SW 1271 (cell line): Measurements from ENCODE around the gene HECW1.
A peak's percentile ranks its signal among the peaks of the same experiment; 100 is the strongest.
"Not testable (repeated sequence)": the region's sequence is repeated elsewhere in the genome, so short reads cannot be mapped to it uniquely, and the experiment has no call there.

Experiments used
- DNase-seq, 2 experiments: peaks; one replicate each; lab custom pipeline; 2025; lab: John Stamatoyannopoulos, UW

HECW1 gene

GRCh38 chr7:43573832-43574231, 461.4 kb downstream of the HECW1 start:
- DNase-seq: not testable (repeated sequence)

GRCh38 chr7:43575506-43575905, 463.1 kb downstream of the HECW1 start:
- no peak for DNase-seq

DNA sequence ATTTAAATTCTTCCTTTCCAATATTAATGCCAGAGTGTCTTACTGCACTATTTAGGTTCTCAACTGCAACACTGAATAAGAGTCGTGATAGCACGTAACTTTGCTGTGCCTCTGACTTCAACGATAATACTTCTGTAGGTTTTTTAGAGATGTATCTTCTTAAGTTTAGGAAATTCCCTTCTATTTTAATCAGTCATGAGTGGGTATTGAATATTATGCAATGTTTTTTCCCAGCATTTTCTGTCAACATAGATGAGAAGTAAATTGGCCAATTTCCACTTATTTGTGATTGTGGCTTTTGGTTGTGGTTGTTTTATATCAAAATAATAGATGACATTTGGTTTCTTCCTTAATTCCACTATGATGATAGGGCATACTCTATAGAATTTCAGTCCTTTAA, 463.8 kb downstream of the HECW1 start:
- DNase-seq: no peak

- no peak for DNase-seq
Measured at GRCh38 chr7:43577485-43577951, 465.1 kb downstream of the HECW1 start.

DNA sequence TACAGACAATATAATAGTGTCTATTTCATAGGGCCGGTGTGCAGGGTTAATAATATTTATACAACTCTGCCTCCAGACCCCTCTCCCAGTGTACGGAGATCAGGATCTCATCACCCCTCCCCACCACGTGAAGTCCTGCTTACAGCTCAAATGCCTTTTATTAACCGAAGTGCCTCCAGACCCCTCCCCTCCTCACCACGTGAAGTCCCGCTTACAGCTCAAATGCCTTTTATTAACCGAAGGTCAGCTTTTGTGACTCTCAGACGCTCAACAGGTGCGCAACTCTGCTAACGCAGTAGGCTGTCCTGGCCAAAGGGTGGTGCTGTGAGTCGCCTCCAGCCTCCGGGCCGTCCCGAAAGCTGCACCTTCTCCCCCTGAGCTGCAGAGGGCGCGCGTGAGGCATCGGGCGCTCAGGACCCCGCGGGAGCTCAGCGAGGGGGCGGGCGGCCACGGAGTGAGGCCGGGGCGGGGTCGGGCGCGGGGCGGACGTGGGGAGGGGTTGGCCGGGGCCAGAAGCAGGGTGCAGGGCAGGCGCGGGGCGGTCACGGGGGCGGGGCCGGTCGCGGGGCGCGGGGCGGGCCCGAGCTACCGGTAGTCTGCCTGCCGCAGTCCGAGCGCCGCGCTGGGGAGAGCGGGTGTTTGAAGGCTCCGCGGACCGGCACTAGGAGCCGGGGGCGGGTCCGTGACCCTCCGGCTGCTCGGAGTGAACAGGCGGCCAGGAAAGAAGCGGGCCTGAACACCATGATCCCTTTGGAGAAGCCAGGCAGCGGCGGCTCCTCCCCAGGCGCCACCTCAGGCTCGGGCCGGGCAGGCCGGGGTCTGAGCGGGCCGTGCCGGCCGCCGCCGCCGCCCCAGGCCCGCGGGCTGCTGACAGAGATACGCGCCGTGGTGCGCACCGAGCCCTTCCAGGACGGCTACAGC, 470.3 kb downstream of the HECW1 start, which contains the start of gene STK17A:
Gene STK17A, plus strand, starts transcription at position 606 of the 921 bp plus-strand sequence. Its CDS starts 136 bp downstream, at position 742.
- DNase-seq: peak; percentile 76 to 90

DNA sequence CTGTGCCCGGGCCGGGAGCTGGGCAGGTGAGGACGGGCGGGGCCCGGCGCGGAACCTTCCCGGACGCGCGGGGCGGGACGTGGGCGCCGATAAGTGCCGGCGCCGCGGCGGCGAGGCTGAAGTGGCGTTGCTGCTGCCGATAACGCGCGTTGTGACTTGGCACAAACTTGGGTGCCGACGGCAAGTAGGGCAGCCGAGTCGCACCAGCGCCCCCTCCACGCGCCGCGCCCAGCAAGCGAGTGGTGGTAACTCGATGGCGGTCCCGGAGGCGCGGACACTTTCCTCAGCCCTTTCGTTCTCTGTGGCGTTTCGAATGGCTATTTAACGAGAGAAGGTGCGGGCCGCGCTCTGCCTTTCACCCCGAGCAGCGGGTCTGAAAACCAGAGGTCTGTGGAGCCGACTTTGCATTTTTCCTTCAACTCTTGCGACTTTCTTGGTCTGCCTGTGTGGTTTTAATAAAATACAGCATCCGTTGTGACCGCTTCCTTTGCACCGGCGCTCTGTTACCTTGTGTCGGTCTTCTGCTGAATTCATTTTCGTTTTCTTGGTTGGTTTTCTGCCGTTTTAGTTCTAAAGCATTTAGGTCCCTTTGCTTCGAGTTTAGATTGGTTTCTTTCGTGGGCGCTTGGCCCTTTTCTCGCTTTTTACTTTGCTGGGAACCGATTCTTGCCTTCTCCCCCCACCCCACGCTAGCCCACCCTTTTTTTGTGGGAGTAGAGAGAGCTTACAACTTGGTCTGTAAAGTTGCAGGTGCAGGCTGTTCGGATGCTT, 471.2 kb downstream of the HECW1 start:
- peak; percentile 14 to 59 for DNase-seq

DNA sequence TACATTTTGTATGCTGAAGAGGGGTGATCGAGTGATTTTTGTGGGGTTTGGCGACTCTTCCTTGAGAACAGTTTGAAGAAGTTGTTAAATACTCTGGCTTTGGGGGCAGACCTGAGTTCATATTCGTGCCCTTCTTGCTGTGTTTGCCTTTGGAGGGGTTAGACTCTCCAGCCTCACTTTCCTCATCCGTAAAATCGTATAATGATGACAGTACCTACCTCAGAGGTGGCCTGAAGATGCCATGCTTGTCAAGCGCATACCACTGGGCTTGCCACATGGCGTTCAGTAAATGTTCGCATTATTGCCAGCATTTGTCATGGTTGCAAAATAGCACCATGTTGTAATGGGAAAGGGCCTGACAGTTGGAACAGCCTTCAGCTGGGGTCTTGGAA, 471.7 kb downstream of the HECW1 start:
- DNase-seq: peak in 1 of 2 experiments; percentile 54

GRCh38 chr7:43584733-43585132, 472.3 kb downstream of the HECW1 start:
- DNase-seq: not testable (repeated sequence)

GRCh38 chr7:43585562-43585961, 473.1 kb downstream of the HECW1 start:
- no peak for DNase-seq

- DNase-seq: no peak
Measured at GRCh38 chr7:43586251-43586900, 473.9 kb downstream of the HECW1 start.

DNA sequence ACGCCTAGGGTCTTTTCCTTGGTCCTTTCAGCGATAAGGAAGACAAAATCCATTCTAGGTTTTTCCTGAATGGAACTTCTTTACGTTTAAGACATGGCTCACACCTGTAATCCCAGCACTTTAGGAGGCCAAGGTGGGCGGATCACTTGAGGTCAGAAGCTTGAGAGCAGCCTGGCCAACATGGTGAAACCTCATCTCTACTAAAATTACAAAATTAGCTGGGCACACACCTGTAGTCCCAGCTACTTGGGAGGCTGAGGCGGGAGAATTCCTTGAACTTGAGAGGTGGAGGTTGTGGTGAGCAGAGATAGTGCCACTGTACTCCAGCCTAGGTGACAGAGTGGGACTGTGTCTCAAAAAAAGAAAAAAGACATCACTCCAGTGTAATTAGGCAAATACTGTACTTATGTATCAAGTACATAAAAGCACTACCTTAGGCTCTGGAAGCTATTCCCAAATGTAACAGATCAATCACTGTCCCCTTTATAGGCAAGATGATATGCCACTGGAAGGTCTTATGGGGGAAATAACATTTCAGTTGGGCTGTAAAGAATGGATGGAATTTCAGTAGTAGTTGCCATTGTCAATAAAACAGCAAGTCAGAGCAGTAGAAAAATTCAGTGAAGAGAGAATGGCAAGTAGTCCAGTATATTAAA, 476.2 kb downstream of the HECW1 start:
- DNase-seq: no peak

- no peak for DNase-seq
Measured at GRCh38 chr7:43589133-43589478, 476.7 kb downstream of the HECW1 start.

DNA sequence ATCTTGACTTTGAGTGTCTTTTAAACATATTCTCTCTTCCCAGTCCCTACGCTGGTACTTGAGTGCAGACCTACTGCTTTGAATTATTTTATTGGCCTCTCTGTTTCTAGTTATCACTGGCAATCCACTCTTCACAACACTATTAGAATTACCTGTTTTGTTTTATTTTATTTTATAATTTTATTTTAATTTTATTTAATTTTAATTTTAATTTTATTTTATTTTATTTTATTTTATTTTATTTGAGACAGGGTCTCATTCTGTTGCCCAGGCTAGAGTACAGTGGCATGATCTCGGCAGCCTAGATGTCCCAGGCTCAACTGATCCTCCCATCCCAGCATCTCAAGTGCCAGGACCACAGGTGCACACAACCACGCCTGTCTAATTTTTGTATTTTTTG, 477.3 kb downstream of the HECW1 start:
- DNase-seq: no peak

GRCh38 chr7:43590862-43591557, 478.6 kb downstream of the HECW1 start:
- DNase-seq: no peak

- no peak for DNase-seq
Measured at GRCh38 chr7:43591558-43592180, 479.2 kb downstream of the HECW1 start.

DNA sequence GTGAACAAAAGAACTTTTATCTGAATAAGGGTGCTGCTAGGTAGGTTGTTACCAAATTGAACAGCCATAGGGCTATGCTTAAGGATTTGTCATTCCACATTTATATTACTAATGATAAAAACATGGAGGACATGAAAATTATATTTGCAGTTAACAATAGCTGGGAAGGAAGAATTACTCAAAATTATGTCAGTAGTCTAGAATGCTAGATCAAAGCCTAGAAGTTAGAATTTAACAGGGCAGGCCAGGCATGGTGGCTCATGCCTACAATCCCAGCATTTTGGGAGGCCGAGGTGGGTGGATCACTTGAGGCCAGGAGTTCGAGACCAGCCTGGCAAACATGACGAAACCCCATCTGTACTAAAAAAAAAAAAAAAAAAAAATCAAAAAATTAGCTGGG, 479.9 kb downstream of the HECW1 start:
- DNase-seq: no peak

DNA sequence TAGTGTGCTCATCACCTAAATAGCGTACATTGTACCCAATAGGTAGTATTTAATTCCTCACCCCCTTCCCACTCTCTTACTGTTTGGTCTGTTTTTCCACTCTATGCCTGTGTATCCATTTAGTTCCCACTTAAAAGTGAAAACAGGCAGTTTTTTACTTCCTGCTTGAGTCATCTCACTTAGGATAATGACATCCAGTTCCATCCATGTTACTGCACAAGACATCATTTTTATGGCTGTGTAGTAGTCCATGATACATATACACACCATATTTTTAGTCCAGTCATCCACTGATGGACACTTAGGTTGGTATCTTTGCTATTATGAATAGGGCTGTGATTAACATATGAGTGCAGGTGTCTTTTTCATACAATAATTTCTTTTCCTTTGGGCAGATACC, 480.6 kb downstream of the HECW1 start:
- no peak for DNase-seq

DNA sequence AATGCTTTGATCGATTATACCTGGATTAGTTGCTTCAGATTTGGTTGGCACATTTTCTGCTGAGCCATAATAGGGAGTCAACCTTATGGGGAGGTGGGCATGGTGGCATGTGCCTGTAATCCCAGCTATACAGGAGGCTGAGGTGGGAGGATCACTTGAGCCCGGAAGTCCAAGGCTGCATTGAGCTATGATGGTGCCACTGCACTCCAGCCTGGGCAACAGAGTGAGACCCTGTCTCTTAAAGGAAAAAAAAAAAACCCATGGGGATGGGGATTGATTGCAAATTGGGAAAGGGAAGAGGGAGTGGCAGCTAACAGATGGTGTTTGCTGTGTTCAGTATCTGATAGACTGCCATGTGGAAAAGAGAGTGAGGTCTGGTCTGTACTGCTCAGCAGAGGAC, 481.6 kb downstream of the HECW1 start:
- DNase-seq: no peak

- DNase-seq: peak in 1 of 2 experiments; percentile 9
Measured at GRCh38 chr7:43596426-43596825, 484.0 kb downstream of the HECW1 start.

- DNase-seq: no peak
Measured at GRCh38 chr7:43600056-43600455, 487.6 kb downstream of the HECW1 start.

GRCh38 chr7:43602256-43602655, 489.8 kb downstream of the HECW1 start:
- no peak for DNase-seq
